ENCODE results near the gene PEX14. TPM values are rescaled to one million over a fixed set of nuclear protein-coding genes. Genes with fewer than 3 reads are reported as not detected.
A peak's percentile ranks its signal among the peaks of the same experiment; 100 is the strongest.

Gene PEX14
- total and polyA plus RNA-seq, 9 of the 15 experiments (the other 6 are each of a cell fraction or from before 2014, with no cell fraction given), result 2.6 to 45.7 (median 22.7) TPM

DNA sequence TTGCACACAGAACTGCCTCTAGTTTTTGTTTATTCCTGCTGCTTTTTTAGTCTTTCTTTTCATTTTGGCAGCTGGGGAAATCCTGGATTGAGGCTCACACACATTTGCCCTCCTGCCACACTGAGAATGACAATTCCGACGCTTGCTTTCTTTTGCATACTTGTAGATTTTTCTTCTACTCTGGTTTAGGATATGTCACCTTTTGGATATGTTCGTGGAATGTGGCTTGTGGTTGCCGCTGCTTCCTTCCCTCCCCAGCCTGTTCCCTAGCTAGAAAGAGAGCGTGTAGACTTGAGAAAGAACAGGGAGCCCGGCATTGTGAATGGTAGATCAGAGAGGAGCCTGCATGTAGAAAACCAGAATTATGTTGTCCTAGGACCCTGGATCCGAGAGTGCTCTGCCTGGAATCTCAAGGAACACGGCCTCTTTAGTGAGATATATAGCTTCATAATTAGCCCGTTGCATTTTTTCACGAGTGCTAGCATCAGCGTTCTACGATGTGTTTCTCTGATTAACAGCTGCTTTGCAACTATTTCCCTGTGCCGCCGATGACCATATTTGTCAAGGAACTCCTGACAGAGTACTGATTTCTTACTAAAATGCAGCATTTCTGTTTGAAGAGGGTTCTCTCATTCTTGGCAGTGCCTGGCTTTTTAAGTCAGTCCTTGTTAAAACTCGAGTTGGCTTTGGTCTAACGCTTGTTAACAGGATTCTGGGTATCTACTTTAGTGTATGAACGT is 56.2 kb downstream of the PEX14 start:
- POLR2A ChIA-PET, result no interaction called here
- WGBS (ENCODE audit: insufficient coverage, low coverage, missing lambda C conversion rate), result 88% methylated on average over 17 of the region's 17 CpGs
- no TSS peak for BruUV-seq (replicated peaks)

DNA sequence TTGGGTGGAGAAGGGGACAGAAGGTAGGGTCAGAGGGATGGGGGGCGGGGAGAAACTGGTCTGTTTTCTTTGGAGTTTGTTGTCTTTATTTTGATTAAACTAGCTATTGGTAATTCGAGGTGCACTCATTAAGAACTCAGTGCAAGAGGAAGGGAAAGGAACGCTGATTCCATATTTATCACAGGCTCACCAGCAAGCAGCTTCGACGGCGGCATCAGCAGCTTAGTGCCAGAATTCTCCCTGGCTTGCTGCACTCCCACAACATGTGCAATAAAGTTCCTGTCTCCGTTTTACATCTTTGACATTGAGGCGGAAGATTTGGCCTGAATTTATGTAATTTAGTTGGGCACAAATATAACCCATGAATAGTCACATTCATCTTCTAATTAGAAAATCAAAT is 57.6 kb downstream of the PEX14 start:
- intact Hi-C loops (cut with micrococcal nuclease), result no loop called here
- H3K9ac ChIP-seq (ENCODE audit: insufficient read depth in 1 of 2, low read depth in 2 of 2, low read length in 2 of 2), result no peak overlapping the region
- WGBS (ENCODE audit: insufficient coverage, low coverage, missing lambda C conversion rate), result 80% methylated on average over 8 of the region's 8 CpGs
- DNase-seq (ENCODE audit: extremely low read depth in 1 of 4, low spot score in 3 of 4) (no peak), ATAC-seq (no peak), FAIRE-seq (no peak)
- no peaks in the 10 kb centered on the region for H3K9me3 ChIP-seq (replicated peaks; ENCODE audit: control insufficient read depth, insufficient read depth, low read depth, low read length)
- no peak overlapping the region for H2AFZ ChIP-seq (ENCODE audit: low read depth, low read length)
- no peaks in the 10 kb centered on the region for H3K9me1 ChIP-seq (ENCODE audit: control insufficient read depth, insufficient read depth, low read length)
- H3K4me3 ChIP-seq, result no peak overlapping the region
- peaks cover 0 to 4% of the 10 kb centered on the region in 2 experiments; a peak in 3 of 5 replicates for H3K4me1 ChIP-seq (replicated peaks in 1 of 2; ENCODE audit: control insufficient read depth in 2 of 2, insufficient read depth in 2 of 2, low read length in 2 of 2)
- no peak overlapping the region for H3K4me2 ChIP-seq (ENCODE audit: insufficient read depth, low read length)
- ChIA-PET CTCF (ENCODE audit: low intra/inter-chr PET ratio) (no interaction called here), POLR2A (interaction anchor here (0.6 kb wide), 1 partner anchor 542 kb away, joined by 3 read pairs; no protein-coding TSS in a partner anchor)
- in situ Hi-C loops (cut with MboI), result no loop called here
- peaks cover 25% of the 10 kb centered on the region; the same call in 2 of the 3 replicates for H3K36me3 ChIP-seq (ENCODE audit: control insufficient read depth, insufficient read depth, low read length)
- peaks cover 39% of the 10 kb centered on the region for H3K79me2 ChIP-seq (ENCODE audit: control insufficient read depth, insufficient read depth, low read length)
- BruUV-seq (replicated peaks), result no TSS peak
- no peaks in the 10 kb centered on the region for H3K27me3 ChIP-seq (ENCODE audit: control insufficient read depth in 2 of 2, insufficient read depth in 2 of 2, low read length in 2 of 2)
- TF ChIP-seq SREBF1 (IDR thresholded peaks at IDR 0.05; ENCODE audit: borderline replicate concordance, low read depth, low read length) (no peak), PYGO2 (tag; IDR thresholded peaks at IDR 0.05) (no peak), NFATC3 (IDR thresholded peaks at IDR 0.05) (no peak)
- no peak overlapping the region for H3K27ac ChIP-seq (ENCODE audit: extremely low read depth, low read depth, low read length)
- peaks cover 13% of the 10 kb centered on the region for H4K20me1 ChIP-seq (replicated peaks; ENCODE audit: control insufficient read depth, insufficient read depth, low read length)

More for the DNA sequence above, 56.2 kb downstream of the PEX14 start:
- no peak overlapping the region for H3K9ac ChIP-seq (ENCODE audit: insufficient read depth in 1 of 2, low read depth in 2 of 2, low read length in 2 of 2)
- no peak overlapping the region for H3K4me3 ChIP-seq
- peaks cover 42% of the 10 kb centered on the region for H3K79me2 ChIP-seq (ENCODE audit: control insufficient read depth, insufficient read depth, low read length)
- H3K4me2 ChIP-seq (ENCODE audit: insufficient read depth, low read length), result no peak overlapping the region
- no peaks in the 10 kb centered on the region for H3K9me3 ChIP-seq (replicated peaks; ENCODE audit: control insufficient read depth, insufficient read depth, low read depth, low read length)
- peaks cover 10% of the 10 kb centered on the region; the same call in 2 of the 3 replicates for H3K36me3 ChIP-seq (ENCODE audit: control insufficient read depth, insufficient read depth, low read length)
- TF ChIP-seq CHD4 (IDR thresholded peaks at IDR 0.05; ENCODE audit: insufficient read depth, insufficient replicate concordance, low read depth, low read length, poor library complexity, severe bottlenecking), result no peak
- TF ChIP-seq TEAD1 (CRISPR knock-in tag; IDR thresholded peaks at IDR 0.05), result 0 out of 4 replicates have a peak, but pooled peaks of 1 of the 2 experiments have one; percentile 24
- peaks cover 0 to 4% of the 10 kb centered on the region in 2 experiments; a peak in 3 of 5 replicates for H3K4me1 ChIP-seq (replicated peaks in 1 of 2; ENCODE audit: control insufficient read depth in 2 of 2, insufficient read depth in 2 of 2, low read length in 2 of 2)
- in situ Hi-C loops (cut with MboI), result no loop called here
- CTCF ChIA-PET (ENCODE audit: low intra/inter-chr PET ratio), result no interaction called here
- DNase-seq (ENCODE audit: extremely low read depth in 1 of 4, low spot score in 3 of 4) (no peak), ATAC-seq (no peak), FAIRE-seq (no peak)
- no peaks in the 10 kb centered on the region for H3K27me3 ChIP-seq (ENCODE audit: control insufficient read depth in 2 of 2, insufficient read depth in 2 of 2, low read length in 2 of 2)
- intact Hi-C loops (cut with micrococcal nuclease), result no loop called here
- H3K9me1 ChIP-seq (ENCODE audit: control insufficient read depth, insufficient read depth, low read length), result no peaks in the 10 kb centered on the region
- H2AFZ ChIP-seq (ENCODE audit: low read depth, low read length), result no peak overlapping the region
- H3K27ac ChIP-seq (ENCODE audit: extremely low read depth, low read depth, low read length), result no peak overlapping the region
- peaks cover 13% of the 10 kb centered on the region for H4K20me1 ChIP-seq (replicated peaks; ENCODE audit: control insufficient read depth, insufficient read depth, low read length)
